GM06990 (cell line): ENCODE data around the gene CD101.

ENCODE experiments used
- DNase-seq: peaks from one replicate; pipeline ENCODE4 v3.0.0-alpha.2; 2011; ENCODE audit not compliant: insufficient read length; ENCODE audit errors: extremely low read depth
- H3K27me3 ChIP-seq: replicated peaks from 2 replicates; pipeline ENCODE4 v1.6.0; 2011; ENCODE audit warnings: low read length; ENCODE audit not compliant: control insufficient read depth, insufficient read depth
- H3K36me3 ChIP-seq: 2 replicates; pipeline ENCODE4 v1.5.1; 2011; ENCODE audit warnings: low read length; ENCODE audit not compliant: control insufficient read depth, insufficient read depth
- H3K4me3 ChIP-seq: replicated peaks from 2 replicates; pipeline ENCODE4 v1.5.1; 2011; ENCODE audit warnings: low read depth, mild to moderate bottlenecking, control low read depth, low read length
- CTCF ChIP-seq: IDR thresholded peaks from 2 replicates; pipeline ENCODE4 v1.5.1; 2011; ENCODE audit warnings: low read length, control low read depth, mild to moderate bottlenecking, inconsistent platforms; ENCODE audit not compliant: insufficient read depth, poor library complexity, severe bottlenecking

CD101 gene

GRCh38 chr1:117011334-117011733 is 9.8 kb downstream of the CD101 start:
- H3K27me3 ChIP-seq: no peaks in the 10 kb centered on the region
- no peak for TF ChIP-seq CTCF
- H3K4me3 ChIP-seq: no peak overlapping the region
- no peak for DNase-seq
- H3K36me3 ChIP-seq: no peaks in the 10 kb centered on the region

- no peak for DNase-seq
- Histone ChIP-seq H3K27me3 (no peaks in the 10 kb centered on the region), H3K36me3 (no peaks in the 10 kb centered on the region), H3K4me3 (no peak overlapping the region)
- TF ChIP-seq CTCF: no peak
Measured at GRCh38 chr1:117013309-117013858, 11.8 kb downstream of the CD101 start.

DNA sequence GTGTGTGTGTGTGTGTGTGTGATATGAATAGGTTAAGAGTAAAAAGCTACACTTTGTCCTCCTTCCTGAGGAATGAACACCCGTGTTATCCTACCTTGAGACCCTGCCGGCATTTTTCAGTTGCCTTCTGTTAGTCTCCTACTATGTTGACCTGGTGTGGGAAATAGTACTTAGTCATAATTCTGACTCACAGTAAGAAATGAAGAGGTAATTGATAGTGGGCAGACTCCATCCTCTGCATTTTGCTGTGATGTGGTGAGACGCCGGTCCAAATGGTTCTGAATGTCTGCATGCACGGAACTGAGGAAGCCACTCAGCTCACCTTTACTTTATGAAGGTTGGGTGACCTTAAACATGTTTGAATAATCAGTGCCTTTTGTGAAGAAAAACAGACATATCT is 12.6 kb downstream of the CD101 start:
- Histone ChIP-seq H3K36me3 (no peaks in the 10 kb centered on the region), H3K4me3 (no peak overlapping the region)
- DNase-seq: no peak

GRCh38 chr1:117015724-117016123 is 14.2 kb downstream of the CD101 start:
- TF ChIP-seq CTCF: no peak
- DNase-seq: no peak
- H3K27me3 ChIP-seq: no peaks in the 10 kb centered on the region
- no peaks in the 10 kb centered on the region for H3K36me3 ChIP-seq
- no peak overlapping the region for H3K4me3 ChIP-seq

More for the DNA sequence above, 12.6 kb downstream of the CD101 start:
- TF ChIP-seq CTCF: no peak
- no peaks in the 10 kb centered on the region for H3K27me3 ChIP-seq

GRCh38 chr1:117017062-117017461 is 15.5 kb downstream of the CD101 start:
- Histone ChIP-seq H3K36me3 (no peaks in the 10 kb centered on the region), H3K4me3 (no peak overlapping the region), H3K27me3 (no peaks in the 10 kb centered on the region)
- no peak for TF ChIP-seq CTCF
- no peak for DNase-seq

DNA sequence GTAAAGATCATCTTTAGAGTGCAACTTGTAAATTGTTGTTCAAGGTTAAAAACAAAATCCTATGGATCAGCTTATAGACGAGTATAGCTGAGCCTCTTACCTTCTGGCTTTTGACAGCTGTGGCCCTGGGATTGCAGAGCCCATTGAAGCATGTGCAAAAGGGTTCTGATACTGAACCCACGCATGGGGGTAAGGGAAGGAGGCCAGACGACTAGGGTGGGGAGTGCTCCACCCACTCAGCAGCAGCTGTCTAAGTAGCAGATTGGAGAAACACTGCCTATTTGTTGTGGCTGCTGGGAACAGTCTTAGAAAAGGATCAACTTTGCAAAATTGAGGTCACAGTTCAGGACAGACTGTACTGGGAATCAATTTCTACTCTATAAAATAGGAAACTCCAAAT is 16.1 kb downstream of the CD101 start:
- no peak for DNase-seq
- Histone ChIP-seq H3K36me3 (no peaks in the 10 kb centered on the region), H3K4me3 (no peak overlapping the region), H3K27me3 (no peaks in the 10 kb centered on the region)
- no peak for TF ChIP-seq CTCF
